Gastroesophageal sphincter (tissue), 4 donors: Measurements from ENCODE around the gene C11orf65. TPM values are rescaled to one million over a fixed set of nuclear protein-coding genes. Genes with fewer than 3 reads are reported as not detected.
A peak's percentile ranks its signal among the peaks of the same experiment; 100 is the strongest.

Source experiments
- ATAC-seq: fragments of 150-250 bp; one replicate; pipeline ENCODE4 v1.9.1; 2016; ENCODE audit warnings: mild to moderate bottlenecking, moderate library complexity
- H3K27ac ChIP-seq, 4 donors: fragments of 200-600 bp; sonication (generic) in 3 of 4; 1 replicate in 3 of 4; 2 replicates in 1 of 4; pipeline ENCODE4 v1.5.1; 2016 to 2019
- H3K27me3 ChIP-seq: fragments of 200-600 bp; sonication (generic); one replicate; pipeline ENCODE4 v1.5.1; 2019
- H3K36me3 ChIP-seq, 2 donors: fragments of 200-600 bp; sonication (generic); one replicate each; pipeline ENCODE4 v1.5.1; 2019; ENCODE audit warnings: control low read depth in 1 of 2
- H3K4me1 ChIP-seq, 3 donors: fragments of 200-600 bp; sonication (generic); 1 replicate in 2 of 3; 2 replicates in 1 of 3; pipeline ENCODE4 v1.5.1; 2016 to 2019; ENCODE audit warnings: control low read depth in 2 of 3
- H3K4me3 ChIP-seq, 2 donors: fragments of 200-600 bp; sonication (generic); one replicate each; pipeline ENCODE4 v1.5.1; 2019; ENCODE audit warnings: mild to moderate bottlenecking in 1 of 2, moderate library complexity in 1 of 2
- H3K9me3 ChIP-seq, 3 donors: fragments of 200-600 bp; sonication (generic); one replicate each; pipeline ENCODE4 v1.5.1; 2017 to 2019; ENCODE audit warnings: control low read depth in 2 of 3
- EP300 ChIP-seq: sonication (generic); formaldehyde crosslinking; IDR thresholded peaks from one replicate; pipeline ENCODE4 v1.6.1; 2017; ENCODE audit warnings: antibody characterized with exemption, mild to moderate bottlenecking
- POLR2A ChIP-seq, 2 donors: fragments of 450-650 bp; IDR thresholded peaks; one replicate each; pipeline ENCODE4 v1.6.1; 2017; ENCODE audit warnings: antibody characterized with exemption in 2 of 2, mild to moderate bottlenecking in 2 of 2, moderate library complexity in 1 of 2
- POLR2AphosphoS5 ChIP-seq: sonication (generic); formaldehyde crosslinking; IDR thresholded peaks from one replicate; pipeline ENCODE4 v1.6.1; 2017; ENCODE audit warnings: antibody characterized with exemption
- WGBS, 2 donors: methylation state at CpG; one replicate each; pipeline ENCODE4 v1.1.5; 2018; ENCODE audit warnings: low coverage in 1 of 2; 5-methylcytosine and 5-hydroxymethylcytosine counted together
- total RNA-seq, 4 donors: library from RNA; depleted of rRNA; stranded (reverse); fragments of >200 nt; gene quantifications; one replicate each; pipeline ENCODE4 v1.1.0, GENCODE V29; 2016
- TF ChIP-seq, protein P1 (sequence below), 4 experiments: fragments of 200-600 bp in 2 of 4; fragments of 450-650 bp in 2 of 4; sonication (generic) in 1 of 4; IDR thresholded peaks; one replicate each; pipeline ENCODE4 v1.5.1; 2017 to 2019; ENCODE audit warnings: antibody characterized with exemption in 4 of 4, mild to moderate bottlenecking in 2 of 4, moderate library complexity in 2 of 4

Gene C11orf65
- total RNA-seq, 4 donors from 2014 or later, result 0.67 TPM; not detected in 3

DNA sequence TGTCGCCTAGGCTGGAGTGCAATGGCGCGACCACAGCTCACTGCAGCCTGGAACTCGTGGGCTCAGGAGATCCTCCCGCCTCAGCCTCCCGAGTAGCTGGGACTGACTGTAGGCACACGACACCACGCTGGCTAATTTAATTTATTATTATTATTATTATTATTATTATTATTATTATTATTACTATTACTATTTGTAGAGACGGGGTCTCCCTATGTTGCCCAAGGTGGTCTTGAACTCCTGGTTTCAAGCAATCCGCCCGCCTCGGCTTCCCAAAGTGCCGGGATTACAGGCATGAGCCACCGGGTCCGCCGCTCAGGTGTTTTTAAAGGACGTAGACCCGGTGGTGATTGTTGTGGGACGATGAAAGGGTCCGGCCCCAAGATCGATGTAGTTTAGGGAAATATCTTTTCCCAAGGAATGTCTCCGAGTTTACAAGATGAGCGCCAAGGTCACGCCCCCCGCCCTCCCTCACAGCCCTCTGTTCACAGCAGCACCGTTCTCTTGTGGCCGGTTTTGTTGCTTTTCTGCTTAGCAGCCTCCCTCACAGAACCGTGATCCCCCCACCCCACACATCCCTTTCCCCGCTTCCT lies 31.6 kb upstream of the C11orf65 start:
- ATAC-seq, result no peak
- 44 to 47% methylated on average over 11 to 15 of the region's 29 CpGs for WGBS, 2 donors
- Histone ChIP-seq H3K9me3 (no peaks in the 10 kb centered on the region), H3K4me3 (peak overlapping the region; percentile 76 to 91), H3K4me1 (peaks cover 0 to 24% (median 0%) of the 10 kb centered on the region in 3 donors), H3K27me3 (no peaks in the 10 kb centered on the region), H3K36me3 (peaks cover 0 to 6% of the 10 kb centered on the region in 2 donors), H3K27ac (peak overlapping the region; percentile 92 to 99 (median 95))
- TF ChIP-seq, protein P1, sequence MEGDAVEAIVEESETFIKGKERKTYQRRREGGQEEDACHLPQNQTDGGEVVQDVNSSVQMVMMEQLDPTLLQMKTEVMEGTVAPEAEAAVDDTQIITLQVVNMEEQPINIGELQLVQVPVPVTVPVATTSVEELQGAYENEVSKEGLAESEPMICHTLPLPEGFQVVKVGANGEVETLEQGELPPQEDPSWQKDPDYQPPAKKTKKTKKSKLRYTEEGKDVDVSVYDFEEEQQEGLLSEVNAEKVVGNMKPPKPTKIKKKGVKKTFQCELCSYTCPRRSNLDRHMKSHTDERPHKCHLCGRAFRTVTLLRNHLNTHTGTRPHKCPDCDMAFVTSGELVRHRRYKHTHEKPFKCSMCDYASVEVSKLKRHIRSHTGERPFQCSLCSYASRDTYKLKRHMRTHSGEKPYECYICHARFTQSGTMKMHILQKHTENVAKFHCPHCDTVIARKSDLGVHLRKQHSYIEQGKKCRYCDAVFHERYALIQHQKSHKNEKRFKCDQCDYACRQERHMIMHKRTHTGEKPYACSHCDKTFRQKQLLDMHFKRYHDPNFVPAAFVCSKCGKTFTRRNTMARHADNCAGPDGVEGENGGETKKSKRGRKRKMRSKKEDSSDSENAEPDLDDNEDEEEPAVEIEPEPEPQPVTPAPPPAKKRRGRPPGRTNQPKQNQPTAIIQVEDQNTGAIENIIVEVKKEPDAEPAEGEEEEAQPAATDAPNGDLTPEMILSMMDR (IDR thresholded peaks at IDR 0.05), result no peak
- TF ChIP-seq POLR2A (IDR thresholded peaks at IDR 0.05) (no peak), POLR2AphosphoS5 (no peak), EP300 (no peak)

DNA sequence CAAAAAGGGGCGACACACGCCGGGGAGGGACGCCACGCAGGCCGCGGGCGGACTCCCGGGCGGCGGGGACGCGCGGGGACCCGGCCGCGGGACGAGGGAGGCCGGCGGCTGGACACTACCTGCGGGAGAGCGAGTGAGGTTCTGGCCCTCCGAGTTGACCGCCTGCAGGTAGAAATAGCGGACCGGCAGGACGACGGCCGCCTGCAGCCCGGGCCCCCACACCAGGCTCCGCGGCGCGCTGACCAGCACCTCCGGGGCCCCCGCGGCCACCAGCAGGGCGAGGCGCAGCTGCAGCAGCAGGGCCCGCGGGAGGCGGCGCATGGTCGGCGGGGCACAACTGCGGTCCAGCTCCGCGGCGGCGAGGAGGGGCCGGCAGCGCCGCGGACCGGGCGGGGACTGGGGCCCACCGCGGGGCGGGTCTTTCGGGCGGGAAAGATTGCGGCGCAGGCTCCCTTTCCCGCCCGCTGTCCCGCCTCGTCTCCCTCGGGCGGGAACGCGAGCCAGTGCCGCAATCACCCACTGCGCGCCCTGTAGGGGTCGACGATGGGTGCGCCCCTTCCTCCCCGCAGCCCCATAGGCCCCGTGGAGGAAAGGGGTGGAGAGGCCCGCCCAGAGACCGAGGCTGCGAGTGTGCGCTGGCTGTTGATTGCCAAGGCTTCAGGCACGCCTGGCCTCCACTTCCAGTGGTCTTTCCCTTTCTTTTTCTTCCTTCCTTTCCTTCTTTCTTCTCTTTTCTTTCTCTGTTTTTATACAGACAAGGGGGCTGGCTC lies 30.9 kb upstream of the C11orf65 start, which contains the start of gene POGLUT3:
Gene POGLUT3 (minus strand): TSS at position 339 of the 770 bp plus-strand sequence. CDS start 18 bp downstream, at position 321.
- TF ChIP-seq, protein P1 (IDR thresholded peaks at IDR 0.05), result peak in 2 of 4 experiments; percentile 14 to 21
- no peak for TF ChIP-seq EP300
- TF ChIP-seq POLR2A (IDR thresholded peaks at IDR 0.05), result peak; percentile 43 to 50
- TF ChIP-seq POLR2AphosphoS5, result peak; percentile 64
- Histone ChIP-seq H3K27ac (peak within 1 kb of the TSS; percentile 92 to 99 (median 95)), H3K9me3 (no peaks in the 10 kb centered on the region), H3K4me3 (peak within 1 kb of the TSS; percentile 76 to 91), H3K36me3 (peaks cover 0 to 6% of the 10 kb centered on the region in 2 donors), H3K4me1 (peaks cover 0 to 24% (median 0%) of the 10 kb centered on the region in 3 donors), H3K27me3 (no peaks in the 10 kb centered on the region)
- 0% methylated on average over 22 of the region's 84 CpGs; no CpG with 5 or more reads in 1 of the 2 donors for WGBS, 2 donors
- ATAC-seq, result peak; percentile 71

DNA sequence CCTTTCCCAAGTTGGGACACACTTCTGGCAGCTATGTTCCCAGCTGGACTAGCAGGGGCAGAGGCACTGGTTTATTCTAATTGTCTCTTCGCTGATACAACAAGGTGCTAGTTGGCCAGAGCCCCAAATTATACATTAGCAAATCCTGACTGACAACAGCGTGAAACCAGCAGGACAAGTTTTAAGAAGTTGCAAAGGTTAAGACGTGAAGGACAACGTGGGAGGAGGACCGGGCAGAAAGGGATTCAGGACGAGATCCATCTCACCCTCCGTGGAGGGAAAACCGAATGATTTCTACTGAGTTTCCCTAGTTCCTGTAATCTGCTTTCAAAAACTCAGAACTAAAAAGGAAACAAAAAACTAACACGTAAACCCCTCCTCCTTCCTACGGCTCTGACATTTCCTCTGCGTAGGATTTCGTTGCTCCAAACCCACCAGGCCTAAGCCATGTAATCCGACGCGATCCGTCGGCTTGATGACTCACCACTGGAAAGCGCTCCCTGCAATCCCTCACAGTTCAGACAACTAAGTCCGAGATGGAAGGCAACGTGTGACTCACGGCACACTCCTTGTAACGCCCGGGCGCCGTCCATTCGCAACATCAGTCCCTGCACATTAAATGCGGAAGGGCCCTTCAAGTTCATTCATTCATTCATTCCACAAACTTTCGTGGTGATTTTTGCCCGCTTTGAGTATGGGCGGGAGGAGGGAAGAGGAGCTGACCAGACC lies 30.2 kb upstream of the C11orf65 start:
- Histone ChIP-seq H3K27me3 (no peaks in the 10 kb centered on the region), H3K4me3 (peak overlapping the region; percentile 76 to 91), H3K27ac (peak overlapping the region; percentile 92 to 99 (median 95)), H3K9me3 (no peaks in the 10 kb centered on the region), H3K4me1 (peaks cover 0 to 24% (median 0%) of the 10 kb centered on the region in 3 donors), H3K36me3 (peaks cover 0 to 6% of the 10 kb centered on the region in 2 donors)
- no peak for TF ChIP-seq EP300
- peak; percentile 56 to 69 for TF ChIP-seq POLR2A (IDR thresholded peaks at IDR 0.05)
- TF ChIP-seq, protein P1 (IDR thresholded peaks at IDR 0.05), result no peak
- TF ChIP-seq POLR2AphosphoS5, result peak; percentile 97
- WGBS, 2 donors, result 0% methylated on average over 14 to 21 of the region's 30 CpGs
- peak; percentile 97 for ATAC-seq

DNA sequence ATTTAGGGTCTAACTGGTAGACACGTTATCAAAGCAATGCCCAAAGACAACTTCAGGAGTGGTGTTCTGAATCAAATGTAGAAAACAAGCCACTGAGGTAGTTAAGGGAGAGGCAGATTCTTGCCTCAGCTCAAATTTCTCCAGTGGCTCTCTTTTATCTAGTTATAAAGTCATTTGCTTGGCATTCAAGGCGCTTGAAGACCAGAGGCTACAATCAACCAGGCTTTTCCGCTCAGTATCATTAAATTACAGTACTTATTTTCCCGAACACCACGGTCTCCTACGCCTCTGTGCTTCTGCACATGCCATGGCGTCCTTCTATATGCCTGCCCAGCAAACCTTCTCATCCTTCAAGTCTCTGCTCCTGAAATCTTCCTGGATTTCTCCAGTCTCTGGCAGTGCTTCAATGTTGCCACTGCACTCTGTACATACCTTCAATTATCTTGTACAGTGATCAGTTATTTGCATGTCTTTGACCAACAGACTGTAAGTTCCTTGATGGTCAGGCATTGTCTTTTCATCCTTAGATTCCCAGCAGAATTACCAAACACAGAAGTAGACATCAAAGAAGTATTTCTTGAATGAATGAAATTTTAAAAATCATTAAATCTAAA lies 29.4 kb upstream of the C11orf65 start:
- Histone ChIP-seq H3K4me3 (peak overlapping the region; percentile 76 to 91), H3K9me3 (no peaks in the 10 kb centered on the region), H3K36me3 (peaks cover 0 to 6% of the 10 kb centered on the region in 2 donors), H3K4me1 (peaks cover 0 to 22% (median 0%) of the 10 kb centered on the region in 3 donors), H3K27me3 (no peaks in the 10 kb centered on the region), H3K27ac (peak overlapping the region; percentile 92 to 99 (median 95))
- 73 to 77% methylated on average over 6 to 7 of the region's 7 CpGs for WGBS, 2 donors
- no peak for TF ChIP-seq POLR2AphosphoS5
- no peak for TF ChIP-seq EP300
- ATAC-seq, result no peak

DNA sequence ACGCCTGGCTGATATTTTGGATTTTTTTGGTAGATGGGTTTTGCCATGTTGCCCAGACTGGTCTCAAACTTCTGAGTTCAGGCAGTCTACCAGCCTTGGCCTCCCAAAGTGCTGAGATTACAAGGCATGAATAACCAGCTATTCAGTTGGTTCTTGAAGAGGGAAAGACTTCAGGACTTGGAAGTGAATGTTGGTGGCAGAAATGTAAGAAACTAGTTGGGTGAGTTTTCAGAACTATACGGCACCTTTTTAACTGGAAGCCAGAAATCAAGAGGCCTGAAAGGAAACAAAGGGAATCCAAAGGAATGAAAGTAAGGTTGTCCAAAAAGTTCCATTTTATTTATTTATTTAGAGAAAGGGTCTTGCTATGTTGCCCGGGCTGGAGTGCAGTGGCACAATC lies 28.0 kb upstream of the C11orf65 start:
- WGBS, 2 donors, result 97 to 100% methylated on average over 1 to 3 of the region's 3 CpGs
- TF ChIP-seq EP300 (no peak), POLR2AphosphoS5 (no peak), POLR2A (IDR thresholded peaks at IDR 0.05) (no peak)
- TF ChIP-seq, protein P1 (IDR thresholded peaks at IDR 0.05), result no peak
- ATAC-seq, result no peak
- peaks cover 0 to 14% of the 10 kb centered on the region in 2 donors for H3K36me3 ChIP-seq
- H3K27ac ChIP-seq, result no peak overlapping the region
- no peaks in the 10 kb centered on the region for H3K9me3 ChIP-seq
- no peak overlapping the region for H3K4me3 ChIP-seq
- H3K4me1 ChIP-seq, result peaks cover 0 to 18% (median 0%) of the 10 kb centered on the region in 3 donors
- H3K27me3 ChIP-seq, result no peaks in the 10 kb centered on the region
